GM21447 (cell line): Measurements from ENCODE around the gene SPCS2.
"Not testable (repeated sequence)": the region's sequence is repeated elsewhere in the genome, so short reads cannot be mapped to it uniquely, and the experiment has no call there.

ENCODE experiments used
- ATAC-seq: cut with Tn5 transposase; IDR thresholded peaks from one replicate; pipeline ENCODE4 v1.9.1; 2021; ENCODE audit not compliant: unreplicated experiment

Gene SPCS2

DNA sequence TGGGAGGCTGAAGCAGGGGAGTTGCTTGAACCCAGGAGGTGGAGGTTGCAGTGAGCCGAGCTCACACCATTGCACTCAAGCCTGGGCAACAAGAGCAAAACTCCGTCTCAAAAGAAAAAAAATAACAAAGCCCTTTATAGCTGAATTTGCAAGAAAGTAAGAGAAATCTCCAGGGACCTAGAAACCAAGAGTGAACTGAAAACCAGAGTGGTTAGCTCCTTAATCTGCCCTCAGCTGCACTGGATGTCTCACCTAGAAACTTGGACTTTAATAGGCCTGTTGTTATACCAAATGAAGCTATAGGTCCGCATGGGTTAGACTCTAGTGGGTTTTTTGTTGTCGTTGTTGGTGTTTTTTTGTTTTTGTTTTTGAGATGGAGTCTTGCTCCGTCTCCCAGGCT lies 43.8 kb downstream of the SPCS2 start:
- peak; percentile 34 for ATAC-seq

- ATAC-seq, result no peak
Observed at GRCh38 chr11:75000975-75001354, 51.9 kb downstream of the SPCS2 start.

GRCh38 chr11:75001686-75002085 lies 52.6 kb downstream of the SPCS2 start:
- ATAC-seq, result no peak

DNA sequence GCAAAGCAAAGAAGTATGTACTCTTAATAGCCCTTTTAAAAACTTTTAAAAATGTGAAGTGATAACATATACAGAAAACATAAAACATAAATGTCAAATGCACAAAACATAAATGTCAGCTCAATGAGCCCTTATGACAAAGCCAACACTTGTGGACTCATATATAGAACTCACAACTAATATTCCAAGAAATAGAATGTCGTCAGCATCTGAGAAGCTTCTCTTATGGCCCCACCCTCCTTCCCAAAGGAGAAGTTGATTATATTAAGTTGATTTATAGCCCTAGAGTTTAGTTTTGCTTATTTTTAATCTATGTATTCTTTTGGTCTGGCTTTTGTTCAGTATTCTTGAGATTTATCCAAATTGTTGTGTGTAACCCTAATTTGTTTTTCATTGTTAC lies 53.5 kb downstream of the SPCS2 start:
- no peak for ATAC-seq

GRCh38 chr11:75004215-75004614 lies 55.1 kb downstream of the SPCS2 start:
- no peak for ATAC-seq

DNA sequence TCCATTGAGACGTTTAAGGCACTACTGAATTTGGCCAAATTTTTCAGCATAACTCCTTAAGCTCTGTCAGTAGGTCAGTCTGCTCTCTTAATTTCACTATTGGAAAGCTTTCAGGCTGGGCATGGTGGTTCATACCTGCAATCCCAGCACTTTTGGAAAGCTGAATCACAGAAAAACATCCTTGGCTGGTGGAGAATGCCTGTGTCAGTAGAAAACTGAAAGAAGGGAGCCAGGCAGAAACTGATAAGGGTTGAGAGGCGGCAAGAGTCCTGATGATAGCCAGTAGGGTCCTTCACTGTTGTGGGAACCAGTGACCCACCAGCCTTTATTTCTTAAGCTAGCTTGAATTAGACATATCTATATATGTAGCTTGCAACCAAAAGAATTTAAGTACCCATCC lies 62.3 kb downstream of the SPCS2 start:
- ATAC-seq, result no peak

- ATAC-seq, result no peak
Observed at GRCh38 chr11:75011872-75012271, 62.8 kb downstream of the SPCS2 start.

GRCh38 chr11:75013051-75013450 lies 64.0 kb downstream of the SPCS2 start:
- no peak for ATAC-seq

DNA sequence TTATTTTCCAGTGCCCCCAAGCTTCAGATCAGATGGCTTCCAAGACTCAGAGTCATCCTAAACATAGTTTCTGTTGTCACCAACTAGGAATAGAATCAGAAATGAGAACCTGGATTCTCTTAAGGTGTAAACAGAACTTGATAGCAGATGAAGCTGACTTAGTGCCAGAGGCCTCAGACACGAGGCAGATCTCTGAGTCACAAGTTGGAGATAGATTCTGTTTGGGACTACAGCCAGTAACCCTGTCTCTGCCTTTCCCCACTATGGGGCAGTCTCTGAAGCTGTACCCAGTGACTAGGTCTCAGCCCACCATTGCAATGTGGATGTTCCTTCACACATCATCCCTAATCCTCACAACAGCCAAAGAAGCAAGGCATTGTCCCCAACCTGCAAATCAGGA lies 65.1 kb downstream of the SPCS2 start:
- no peak for ATAC-seq

DNA sequence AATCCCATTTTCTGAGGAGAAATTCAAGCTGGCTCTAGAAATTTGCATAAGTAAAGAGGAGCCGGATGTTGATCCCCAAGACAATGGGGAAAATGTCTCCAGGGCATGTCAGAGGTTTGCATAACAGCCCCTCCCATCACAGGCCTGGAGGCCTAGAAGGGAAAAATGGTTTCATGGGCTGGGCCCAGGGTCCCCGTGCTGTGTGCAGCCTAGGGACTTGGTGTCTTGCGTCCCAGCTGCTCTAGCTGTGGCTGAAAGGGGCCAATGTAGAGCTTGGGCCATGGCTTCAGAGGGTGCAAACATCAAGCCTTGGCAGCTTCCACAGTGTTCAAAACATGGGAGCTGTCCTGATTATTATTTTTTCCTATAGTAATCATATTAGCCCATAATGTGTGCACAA lies 70.1 kb downstream of the SPCS2 start:
- ATAC-seq, result not testable (repeated sequence)

- not testable (repeated sequence) for ATAC-seq
Observed at GRCh38 chr11:75020328-75020727, 71.3 kb downstream of the SPCS2 start.

GRCh38 chr11:75022296-75022695 lies 73.2 kb downstream of the SPCS2 start:
- peak; percentile 81 for ATAC-seq

DNA sequence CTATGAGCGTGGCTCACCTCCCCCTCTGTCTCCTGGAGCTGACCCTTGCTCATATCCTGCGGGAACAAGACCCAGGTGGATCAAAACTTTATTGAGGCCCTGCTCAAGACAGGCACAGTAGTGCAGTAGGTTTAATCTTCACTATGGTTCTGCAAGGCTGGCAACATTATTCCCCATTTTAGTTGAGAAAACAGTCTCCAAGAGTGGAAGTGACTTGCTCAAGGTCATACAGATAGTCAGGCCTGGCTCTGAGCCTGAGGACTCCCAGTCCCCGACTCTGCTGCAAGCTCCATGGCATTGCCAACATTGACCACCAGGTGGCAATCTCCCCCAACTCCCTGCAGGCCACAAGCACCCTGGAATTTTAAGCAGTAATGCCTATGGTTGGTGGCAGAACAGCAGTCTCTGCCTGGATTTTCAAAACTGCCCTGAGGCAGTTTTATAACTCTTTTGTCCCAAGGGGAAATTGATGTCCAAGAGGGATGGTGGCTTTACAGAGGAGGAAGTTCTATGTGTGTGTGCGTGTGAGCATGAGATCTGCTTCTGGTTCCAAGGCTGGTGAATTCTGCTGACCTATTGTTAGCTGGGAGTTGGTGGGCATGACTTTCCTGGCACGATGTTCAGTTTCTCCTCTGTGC lies 73.8 kb downstream of the SPCS2 start:
- peak; percentile 73 for ATAC-seq

DNA sequence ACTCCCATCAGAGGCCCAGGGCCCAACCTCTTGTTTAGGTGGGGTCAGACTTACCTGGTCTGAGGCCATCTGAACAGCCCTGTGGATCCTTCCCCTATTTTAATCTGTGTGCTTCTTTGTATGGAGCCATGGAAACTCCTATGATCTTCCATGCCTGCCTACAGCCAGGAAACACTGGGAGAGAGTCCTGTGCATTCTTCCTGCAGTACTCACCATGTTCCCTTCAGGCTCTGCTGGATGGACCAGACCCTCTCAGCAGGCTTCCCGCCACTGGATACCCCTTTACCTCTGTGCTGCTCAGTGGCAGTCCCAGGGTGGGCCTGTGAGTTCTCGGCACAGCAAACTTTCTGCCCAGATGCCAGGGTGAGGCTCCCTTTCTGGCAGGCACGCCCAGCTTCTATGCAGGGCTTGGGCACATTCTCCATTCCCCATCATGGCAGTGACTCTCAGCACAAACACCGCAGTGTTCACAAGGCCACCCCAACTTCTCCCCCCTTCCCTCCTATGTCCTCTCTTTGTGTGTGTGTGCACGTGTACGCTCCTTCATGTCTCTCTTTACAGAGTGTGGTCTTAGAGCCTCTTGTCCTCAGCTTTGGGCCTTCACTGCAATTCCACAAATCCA lies 74.5 kb downstream of the SPCS2 start:
- no peak for ATAC-seq

GRCh38 chr11:75024068-75024449 lies 75.0 kb downstream of the SPCS2 start:
- no peak for ATAC-seq

- ATAC-seq, result no peak
Observed at GRCh38 chr11:75024764-75025211, 75.7 kb downstream of the SPCS2 start.

DNA sequence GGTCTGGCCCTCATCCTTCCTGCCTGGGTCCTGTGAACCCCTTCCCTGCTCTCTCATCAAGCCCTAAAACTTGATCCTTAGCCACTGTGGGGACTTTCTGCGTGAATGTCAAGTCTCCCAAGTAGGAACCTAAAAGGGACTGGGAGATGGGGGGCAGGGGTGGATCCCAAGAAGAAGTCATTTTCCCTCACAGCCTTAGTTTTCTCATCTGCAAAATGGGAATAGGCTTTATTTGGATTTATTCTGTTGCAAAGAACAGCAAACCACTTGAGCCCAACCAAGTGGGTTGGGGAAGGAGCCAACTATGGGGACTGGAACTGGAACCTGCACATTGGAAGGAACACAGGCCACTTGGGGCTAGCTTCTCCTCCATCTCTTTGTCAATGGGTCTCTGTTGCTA lies 76.5 kb downstream of the SPCS2 start:
- ATAC-seq, result no peak

- no peak for ATAC-seq
Observed at GRCh38 chr11:75028321-75028720, 79.3 kb downstream of the SPCS2 start.
